HG02840 (cell line): ENCODE measurements around the gene TENT5C.

Experiments used
- ATAC-seq: cut with Tn5 transposase; IDR thresholded peaks from one replicate; pipeline ENCODE4 v1.9.1; 2021; ENCODE audit warnings: mild to moderate bottlenecking, moderate library complexity, moderate number of reproducible peaks; ENCODE audit not compliant: unreplicated experiment, low FRiP score

Gene TENT5C

DNA sequence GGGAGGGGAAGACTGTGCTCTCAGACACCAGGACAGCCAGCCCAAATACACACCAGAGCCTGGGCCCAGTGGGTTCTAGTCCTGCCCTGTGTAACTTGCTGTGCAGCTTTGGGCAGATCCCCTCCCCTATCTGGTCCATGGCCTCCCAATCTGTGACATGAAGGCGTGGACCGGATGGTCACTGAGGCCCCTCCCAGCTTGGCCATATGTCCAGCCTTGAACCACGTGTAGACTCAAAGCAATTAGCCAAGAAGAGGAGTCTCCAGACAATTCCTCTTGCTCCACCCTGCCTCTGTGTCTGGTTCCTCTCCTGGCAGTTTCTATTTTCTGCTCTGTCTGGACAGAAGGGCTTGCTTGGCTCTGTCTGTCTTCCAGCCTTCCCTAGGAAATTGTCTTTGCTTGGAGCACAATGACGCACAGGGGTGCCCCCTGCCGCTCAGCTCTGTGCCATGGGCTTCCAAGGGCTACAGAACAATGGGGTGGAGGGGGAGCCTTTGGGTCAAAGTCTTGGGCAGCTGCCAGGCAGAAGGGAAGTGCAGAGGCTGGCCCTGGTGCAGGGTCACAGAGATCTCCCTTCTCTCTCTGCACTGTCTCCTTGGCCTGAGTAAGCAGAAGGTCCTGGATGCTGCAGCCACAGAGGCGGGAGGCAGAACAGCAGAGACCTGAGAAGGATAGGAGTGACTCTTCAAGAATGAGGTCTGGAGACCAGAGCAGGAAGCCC, 66.1 kb downstream of the TENT5C start:
- ATAC-seq: no peak

DNA sequence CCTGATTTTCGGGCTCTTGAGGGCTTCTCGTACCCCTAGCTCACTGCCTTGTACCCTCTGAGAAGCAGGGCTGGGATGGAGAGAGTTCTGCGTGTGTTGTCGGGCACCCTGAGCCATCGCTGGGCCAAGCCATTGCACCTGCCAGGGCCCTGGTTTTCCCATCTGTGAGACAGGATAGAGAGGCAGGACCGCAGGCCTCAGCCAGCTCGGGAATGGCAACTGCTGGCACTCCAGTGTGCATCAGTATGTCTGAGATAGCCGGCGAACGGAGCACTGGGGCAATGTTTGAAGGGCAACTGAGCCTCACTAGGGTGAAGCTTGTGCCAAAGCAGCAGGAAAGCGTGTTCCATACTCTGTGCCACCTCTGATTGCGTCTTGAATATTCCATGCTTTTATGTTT, 66.9 kb downstream of the TENT5C start:
- no peak for ATAC-seq

DNA sequence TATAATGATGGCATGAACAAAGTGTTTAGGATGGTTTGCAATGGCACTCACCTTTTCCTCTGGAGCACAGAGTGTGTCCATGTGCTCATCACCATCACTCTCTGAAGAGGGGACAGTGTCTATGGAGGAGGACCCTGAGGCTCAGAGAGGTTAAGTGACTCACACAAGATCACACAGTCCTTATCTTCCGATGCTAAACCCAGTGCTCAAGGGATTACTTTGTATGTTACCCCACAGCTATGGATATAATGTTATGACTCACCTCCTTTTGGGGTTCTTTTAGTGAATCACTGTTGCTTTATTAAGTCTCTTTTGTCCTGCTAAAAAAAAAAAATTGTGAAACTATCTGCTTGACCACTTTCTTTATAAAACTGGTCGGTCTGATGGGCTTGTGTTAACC, 67.6 kb downstream of the TENT5C start:
- no peak for ATAC-seq

- no peak for ATAC-seq
These were observed 68.9 kb downstream of the TENT5C start for GRCh38 chr1:117674521-117675400.

- no peak for ATAC-seq
These were observed 70.1 kb downstream of the TENT5C start for GRCh38 chr1:117675907-117676430.

DNA sequence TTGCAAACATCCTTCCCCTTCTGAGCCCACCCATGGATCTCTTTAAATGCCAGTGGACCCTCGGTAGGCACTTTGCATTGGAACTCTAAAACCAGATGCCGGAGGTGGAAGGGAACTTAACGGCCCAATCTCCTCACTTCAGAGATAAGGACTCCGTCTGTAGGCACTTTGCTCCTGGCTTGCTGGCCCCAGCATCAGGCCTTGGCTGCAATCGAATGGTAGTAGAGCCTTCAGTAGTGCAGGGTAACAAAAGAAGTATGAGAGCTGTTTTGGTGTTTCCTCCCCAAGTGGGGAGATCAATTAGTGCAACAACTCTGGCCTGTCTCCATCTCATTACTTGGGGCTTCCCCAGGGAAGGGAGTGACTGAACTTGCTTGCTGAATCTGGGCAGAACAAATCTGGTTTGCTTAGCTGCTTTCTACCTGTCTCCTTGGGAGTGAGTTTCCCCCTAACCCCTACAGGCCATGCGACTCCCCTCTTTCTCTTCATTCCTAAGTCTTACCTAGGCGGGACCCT, 70.8 kb downstream of the TENT5C start:
- no peak for ATAC-seq
